ENCODE results near the gene MSH2. TPM values are rescaled to one million over a fixed set of nuclear protein-coding genes. Genes with fewer than 3 reads are reported as not detected.

The MSH2 gene
- total and polyA plus RNA-seq, 2 of the 13 experiments (the other 11 are each of a cell fraction or from before 2014, with no cell fraction given): 19.9 to 76.3 TPM

GRCh38 chr2:47402805-47403608, at the start of gene MSH2 (continued):
- TF ChIP-seq ZBTB49 (CRISPR knock-in tag; IDR thresholded peaks at IDR 0.05; ENCODE audit: borderline replicate concordance) (no peak), ZNF639 (CRISPR knock-in tag; conservative IDR thresholded peaks at IDR 0.05) (peak; percentile 88; the same call in 1 of the 2 replicates), HNF1A (IDR thresholded peaks at IDR 0.05; ENCODE audit: low read depth) (no peak), HNF1A (CRISPR knock-in tag; IDR thresholded peaks at IDR 0.05; ENCODE audit: borderline replicate concordance) (peak; percentile 71), ARNTL (CRISPR knock-in tag; IDR thresholded peaks at IDR 0.05) (peak; percentile 67), ZFP36L2 (CRISPR knock-in tag; IDR thresholded peaks at IDR 0.05) (peak; percentile 80; the same call in 1 of the 2 replicates), KDM2A (CRISPR knock-in tag; IDR thresholded peaks at IDR 0.05; ENCODE audit: borderline replicate concordance, low read depth) (peak; percentile 92), SRSF4 (IDR thresholded peaks at IDR 0.05; ENCODE audit: low read depth, low read length, poor library complexity, severe bottlenecking) (no peak), ZBTB1 (CRISPR knock-in tag; IDR thresholded peaks at IDR 0.05; ENCODE audit: borderline replicate concordance) (no peak; the same call in 1 of the 2 replicates), MTERF4 (CRISPR knock-in tag; IDR thresholded peaks at IDR 0.05) (peak; percentile 98; the same call in 1 of the 2 replicates), TCF7 (IDR thresholded peaks at IDR 0.05; ENCODE audit: low read depth) (0 out of 2 replicates have a peak, but pooled peaks have one; percentile 3), ZSCAN21 (CRISPR knock-in tag; IDR thresholded peaks at IDR 0.05; ENCODE audit: borderline replicate concordance) (peak; percentile 76), KDM5A (IDR thresholded peaks at IDR 0.05; ENCODE audit: borderline replicate concordance, low read length) (no peak), ZNF672 (CRISPR knock-in tag; IDR thresholded peaks at IDR 0.05) (no peak), DRAP1 (CRISPR knock-in tag; IDR thresholded peaks at IDR 0.05) (peak; percentile 91), SATB2 (CRISPR knock-in tag; IDR thresholded peaks at IDR 0.05) (peak; percentile 95; the same call in 1 of the 2 replicates), GZF1 (CRISPR knock-in tag; IDR thresholded peaks at IDR 0.05) (0 out of 2 replicates have a peak, but pooled peaks have one; percentile 66), LBX2 (CRISPR knock-in tag; IDR thresholded peaks at IDR 0.05; ENCODE audit: borderline replicate concordance) (peak; percentile 96)
